Epithelial cell of proximal tubule (primary cell): Measurements from ENCODE around the gene LSS. TPM values are rescaled to one million over a fixed set of nuclear protein-coding genes. Genes with fewer than 3 reads are reported as not detected.

Source experiments
- DNase-seq: peaks from one replicate; pipeline ENCODE4 v3.0.0-alpha.2; 2011; ENCODE audit warnings: low read depth
- H3K4me3 ChIP-seq: 2 replicates; pipeline ENCODE4 v1.5.1; 2011; ENCODE audit warnings: low read depth, mild to moderate bottlenecking, low read length
- CTCF ChIP-seq: conservative IDR thresholded peaks from 2 replicates; pipeline ENCODE4 v1.5.1; 2012; ENCODE audit warnings: low read depth, mild to moderate bottlenecking, low read length
- total RNA-seq: library from RNA; depleted of rRNA; stranded (reverse); fragments of >200 nt; gene quantifications from 2 replicates; pipeline ENCODE4 v1.2.3, GENCODE V29; 2015

LSS gene
- total RNA-seq, 1 donor from 2014 or later = 32.0 TPM

- no peak for TF ChIP-seq CTCF
- DNase-seq = no peak
- H3K4me3 ChIP-seq = no peak overlapping the region
These were observed 13.9 kb downstream of the LSS start for GRCh38 chr21:46214478-46215340.

GRCh38 chr21:46213620-46214286, 14.8 kb downstream of the LSS start:
- DNase-seq = no peak
- no peak overlapping the region for H3K4me3 ChIP-seq
- no peak for TF ChIP-seq CTCF

- no peak for TF ChIP-seq CTCF
- no peak for DNase-seq
- H3K4me3 ChIP-seq = no peak overlapping the region
These were observed 15.7 kb downstream of the LSS start for GRCh38 chr21:46212721-46213484.

GRCh38 chr21:46211786-46212720, 16.5 kb downstream of the LSS start:
- no peak for DNase-seq
- TF ChIP-seq CTCF = no peak
- no peak overlapping the region for H3K4me3 ChIP-seq

GRCh38 chr21:46211376-46211775, 17.2 kb downstream of the LSS start:
- no peak overlapping the region for H3K4me3 ChIP-seq
- DNase-seq = no peak
- TF ChIP-seq CTCF = no peak
